Gastrocnemius medialis (tissue), 4 donors: ENCODE data around the gene MRPL23. TPM values are rescaled to one million over a fixed set of nuclear protein-coding genes. Genes with fewer than 3 reads are reported as not detected.

Experiments used
- ATAC-seq, 2 donors: fragments of 150-250 bp; one replicate each; pipeline ENCODE4 v1.9.1; 2016
- DNase-seq, 2 donors: peaks; one replicate each; pipeline ENCODE4 v3.0.0-alpha.2; 2019
- H3K27ac ChIP-seq, 4 donors: fragments of 200-600 bp; sonication (generic); 1 replicate in 1 of 4; 2 replicates in 3 of 4; pipeline ENCODE4 v1.5.1; 2016 to 2018; ENCODE audit warnings: mild to moderate bottlenecking in 2 of 4, moderate library complexity in 1 of 4
- H3K27me3 ChIP-seq, 3 donors: fragments of 200-600 bp; sonication (generic) in 2 of 3; 1 replicate in 1 of 3; 2 replicates in 2 of 3; pipeline versions ENCODE4 v1.5.1 to v1.6.0; 2016 to 2019; ENCODE audit warnings: mild to moderate bottlenecking in 1 of 3, moderate library complexity in 1 of 3
- H3K36me3 ChIP-seq, 2 donors: fragments of 200-600 bp; sonication (generic) in 1 of 2; one replicate each; pipeline ENCODE4 v1.5.1; 2017 to 2018
- H3K4me1 ChIP-seq, 2 donors: fragments of 200-600 bp; sonication (generic) in 1 of 2; one replicate each; pipeline ENCODE4 v1.5.1; 2016 to 2017; ENCODE audit warnings: mild to moderate bottlenecking in 2 of 2
- H3K4me3 ChIP-seq, 4 donors: fragments of 200-600 bp; sonication (generic) in 3 of 4; 1 replicate in 1 of 4; 2 replicates in 3 of 4; pipeline ENCODE4 v1.5.1; 2016 to 2019; ENCODE audit warnings: mild to moderate bottlenecking in 2 of 4
- H3K9me3 ChIP-seq, 3 donors: fragments of 200-600 bp; sonication (generic) in 2 of 3; 1 replicate in 1 of 3; 2 replicates in 2 of 3; pipeline ENCODE4 v1.5.1; 2016 to 2019
- CTCF ChIP-seq, 5 experiments: fragments of 450-650 bp in 3 of 5; fragments of 200-600 bp in 2 of 5; sonication (generic) in 2 of 5; IDR thresholded peaks in 4 of 5; conservative IDR thresholded peaks in 1 of 5; 1 replicate in 4 of 5; 2 replicates in 1 of 5; pipeline ENCODE4 v1.5.1; 2016 to 2019; ENCODE audit warnings: antibody characterized with exemption in 5 of 5, mild to moderate bottlenecking in 3 of 5, moderate library complexity in 3 of 5
- POLR2A ChIP-seq, 2 donors: fragments of 450-650 bp; IDR thresholded peaks; one replicate each; pipeline ENCODE4 v1.6.1; 2017; ENCODE audit warnings: antibody characterized with exemption in 2 of 2, mild to moderate bottlenecking in 2 of 2, moderate library complexity in 2 of 2
- in situ Hi-C, 4 donors: fragments of 200-750 bp; cut with MboI; loops; one replicate each; pipeline versions ENCODE4 v1.15.0 to v1.8.0; 2017; ENCODE audit warnings: low sequenced_read_pairs in 4 of 4
- intact Hi-C: fragments of 100-400 bp; cut with DNase I; formaldehyde crosslinking; loops from one replicate; pipeline ENCODE4 v1.15.1; 2023; ENCODE audit warnings: low total_unique reads
- total RNA-seq, 4 donors: library from RNA; depleted of rRNA; stranded (reverse); fragments of >200 nt; gene quantifications; one replicate each; pipeline versions ENCODE4 v1.1.0 to v1.2.3, GENCODE V29; 2016

MRPL23 gene
- total RNA-seq, 4 donors from 2014 or later, result 128 to 243 (median 187) TPM

- Histone ChIP-seq H3K4me1 (peaks cover 15 to 31% of the 10 kb centered on the region in 2 donors), H3K27me3 (no peaks in the 10 kb centered on the region), H3K36me3 (no peaks in the 10 kb centered on the region), H3K4me3 (no peak overlapping the region), H3K27ac (peak overlapping the region; percentile 53 to 99 (median 79)), H3K9me3 (no peaks in the 10 kb centered on the region)
- intact Hi-C loops, result no loop called here
- DNase-seq, result peak in 1 of 2 donors; percentile 50
- ATAC-seq, result peak in 1 of 2 donors; percentile 13
- in situ Hi-C loops, result no loop called here
- no peak for TF ChIP-seq CTCF (IDR thresholded peaks at IDR 0.05 in 4 of 5, conservative IDR thresholded peaks at IDR 0.05 in 1 of 5)
- no peak for TF ChIP-seq POLR2A (IDR thresholded peaks at IDR 0.05)
Measured at GRCh38 chr11:1927026-1927847, 19.9 kb upstream of the MRPL23 start.

- Histone ChIP-seq H3K27me3 (no peaks in the 10 kb centered on the region), H3K4me1 (peaks cover 7 to 24% of the 10 kb centered on the region in 2 donors), H3K4me3 (no peak overlapping the region), H3K27ac (peak overlapping the region; percentile 53 to 99 (median 79)), H3K9me3 (no peaks in the 10 kb centered on the region), H3K36me3 (no peaks in the 10 kb centered on the region)
- intact Hi-C loops, result no loop called here
- DNase-seq (no peak), ATAC-seq (no peak)
- in situ Hi-C loops, result no loop called here
- TF ChIP-seq POLR2A (IDR thresholded peaks at IDR 0.05), result no peak
- no peak for TF ChIP-seq CTCF (IDR thresholded peaks at IDR 0.05 in 4 of 5, conservative IDR thresholded peaks at IDR 0.05 in 1 of 5)
Measured at GRCh38 chr11:1927848-1928469, 19.2 kb upstream of the MRPL23 start.

- H3K36me3 ChIP-seq, result no peaks in the 10 kb centered on the region
- H3K27ac ChIP-seq, result peak overlapping the region; percentile 53 to 99 (median 79)
- in situ Hi-C loops (no loop called here), intact Hi-C loops (no loop called here)
- ATAC-seq (peak in 1 of 2 donors; percentile 4), DNase-seq (no peak)
- no peak overlapping the region for H3K4me3 ChIP-seq
- H3K27me3 ChIP-seq, result no peaks in the 10 kb centered on the region
- no peak for TF ChIP-seq CTCF (IDR thresholded peaks at IDR 0.05 in 4 of 5, conservative IDR thresholded peaks at IDR 0.05 in 1 of 5)
- TF ChIP-seq POLR2A (IDR thresholded peaks at IDR 0.05), result no peak
- peaks cover 6 to 22% of the 10 kb centered on the region in 2 donors for H3K4me1 ChIP-seq
- no peaks in the 10 kb centered on the region for H3K9me3 ChIP-seq
Measured at GRCh38 chr11:1928470-1928890, 18.7 kb upstream of the MRPL23 start.

- DNase-seq (no peak), ATAC-seq (no peak)
- in situ Hi-C loops, result no loop called here
- no peaks in the 10 kb centered on the region for H3K27me3 ChIP-seq
- H3K4me3 ChIP-seq, result no peak overlapping the region
- no peak for TF ChIP-seq CTCF (IDR thresholded peaks at IDR 0.05 in 4 of 5, conservative IDR thresholded peaks at IDR 0.05 in 1 of 5)
- TF ChIP-seq POLR2A (IDR thresholded peaks at IDR 0.05), result no peak
- intact Hi-C loops, result no loop called here
- peak overlapping the region; percentile 53 to 99 (median 84) for H3K27ac ChIP-seq
- H3K36me3 ChIP-seq, result no peaks in the 10 kb centered on the region
- H3K9me3 ChIP-seq, result no peaks in the 10 kb centered on the region
- H3K4me1 ChIP-seq, result peaks cover 6 to 17% of the 10 kb centered on the region in 2 donors
Measured at GRCh38 chr11:1928891-1929541, 18.1 kb upstream of the MRPL23 start.
